ENCODE data around the gene ACOT8. TPM values are rescaled to one million over a fixed set of nuclear protein-coding genes. Genes with fewer than 3 reads are reported as not detected.
"Not testable (repeated sequence)": the region's sequence is repeated elsewhere in the genome, so short reads cannot be mapped to it uniquely, and the experiment has no call there.

The ACOT8 gene
- total and polyA plus RNA-seq, 7 donors: 20.2 to 32.9 (median 29.3) TPM

DNA sequence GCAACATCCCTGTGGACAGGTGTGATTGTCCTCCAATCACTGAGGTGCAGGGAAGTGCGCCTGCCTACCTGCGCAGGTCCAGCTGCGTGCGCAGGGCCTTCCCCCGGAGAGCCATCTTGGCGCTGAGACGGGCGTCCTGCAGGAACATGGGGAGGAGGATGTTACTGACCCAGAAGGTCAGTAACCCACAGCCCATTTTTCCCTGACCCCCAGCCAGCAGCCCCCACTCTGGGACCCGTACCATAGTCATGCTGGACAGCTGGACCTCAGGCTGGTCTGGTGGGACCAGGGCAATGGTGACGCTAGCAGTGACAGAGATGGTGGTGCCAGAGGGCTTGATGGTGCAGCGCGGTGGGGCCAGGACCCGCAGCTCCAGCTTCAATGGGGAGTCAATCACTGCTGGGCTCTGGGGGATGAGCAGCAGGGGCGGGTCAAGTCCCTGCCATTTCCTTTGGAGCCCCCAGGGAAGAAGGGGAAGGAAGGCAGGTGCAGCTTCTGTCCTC is 45.1 kb upstream of the ACOT8 start:
- no peak for TF ChIP-seq CTCF (IDR thresholded peaks at IDR 0.05)
- Histone ChIP-seq H3K4me3 (no peak overlapping the region), H3K36me3 (ENCODE audit: insufficient read depth in 1 of 2, low read depth in 1 of 2) (peaks cover 3 to 45% of the 10 kb centered on the region in 2 donors), H3K9me3 (no peaks in the 10 kb centered on the region), H3K4me1 (no peaks in the 10 kb centered on the region), H3K27ac (no peak overlapping the region), H3K27me3 (ENCODE audit: insufficient read depth in 3 of 3, low read length in 2 of 3) (no peaks in the 10 kb centered on the region)
- DNase-seq (peak in 1 of 2 donors; percentile 36), ATAC-seq (no peak)
- intact Hi-C loops (cut with DNase I): no loop called here
- WGBS, 3 donors: 78 to 84% (median 79%) methylated on average over 14 of the region's 14 CpGs

GRCh38 chr20:45901332-45901731 is 44.1 kb upstream of the ACOT8 start:
- ATAC-seq; intact Hi-C loops (cut with DNase I): not testable (repeated sequence)
- peaks cover 3 to 54% of the 10 kb centered on the region in 2 donors for H3K36me3 ChIP-seq (ENCODE audit: insufficient read depth in 1 of 2, low read depth in 1 of 2)

DNA sequence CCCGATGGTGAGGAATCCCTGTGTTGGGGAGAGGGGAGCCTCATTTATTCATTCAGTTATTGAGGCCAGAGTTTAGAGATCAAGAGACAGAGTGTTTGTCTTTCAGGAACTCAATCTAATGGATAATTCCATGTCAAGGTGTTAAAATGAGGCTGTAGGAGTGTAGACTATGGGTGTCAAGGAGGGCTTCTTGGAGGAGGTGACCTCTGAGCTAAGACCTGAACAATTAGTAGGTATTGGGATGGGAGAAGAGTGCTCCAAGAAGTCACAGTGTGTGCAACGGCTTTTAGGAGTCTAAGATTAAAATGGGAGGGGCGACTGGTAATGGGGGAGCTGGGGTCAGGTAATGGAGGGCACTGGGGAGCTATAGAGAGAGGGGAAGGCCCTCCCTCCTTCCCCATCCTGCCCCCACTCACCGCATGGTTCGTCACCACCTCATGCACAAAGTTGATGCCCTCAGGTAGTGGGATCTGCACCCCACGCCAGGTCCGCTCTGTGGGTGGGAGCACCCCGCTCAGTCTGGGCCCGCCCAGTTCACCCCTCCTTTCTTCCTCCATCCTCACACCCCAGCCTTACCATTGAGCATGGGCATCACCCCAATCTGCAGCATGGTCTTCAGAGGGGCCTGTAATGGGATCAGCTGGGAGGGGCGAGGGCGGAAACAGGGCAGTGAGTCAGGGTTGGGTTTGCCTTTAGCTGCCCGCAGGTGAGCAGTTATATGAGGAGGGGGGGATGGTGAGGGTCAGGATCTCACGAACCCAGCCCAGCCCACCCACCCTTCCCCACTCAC is 42.0 kb upstream of the ACOT8 start:
- Histone ChIP-seq H3K4me1 (no peaks in the 10 kb centered on the region), H3K27ac (no peak overlapping the region), H3K9me3 (no peaks in the 10 kb centered on the region), H3K27me3 (ENCODE audit: insufficient read depth in 3 of 3, low read length in 2 of 3) (no peaks in the 10 kb centered on the region), H3K4me3 (no peak overlapping the region), H3K36me3 (ENCODE audit: insufficient read depth in 1 of 2, low read depth in 1 of 2) (peaks cover 5 to 68% of the 10 kb centered on the region in 2 donors)
- 87 to 91% (median 90%) methylated on average over 12 to 13 of the region's 13 CpGs for WGBS, 3 donors
- intact Hi-C loops (cut with DNase I): no loop called here
- ATAC-seq: no peak
- no peak for TF ChIP-seq CTCF (IDR thresholded peaks at IDR 0.05)
- DNase-seq: no peak

More at GRCh38 chr20:45901332-45901731, 44.1 kb upstream of the ACOT8 start:
- not testable (repeated sequence) for DNase-seq; H3K9me3 ChIP-seq; H3K27ac ChIP-seq; H3K4me1 ChIP-seq; H3K4me3 ChIP-seq; H3K27me3 ChIP-seq (ENCODE audit: insufficient read depth in 3 of 3, low read length in 2 of 3)
- 85 to 97% (median 94%) methylated on average over 6 of the region's 6 CpGs for WGBS, 3 donors

- Histone ChIP-seq H3K27ac (no peak overlapping the region), H3K9me3 (no peaks in the 10 kb centered on the region), H3K4me3 (no peak overlapping the region), H3K36me3 (ENCODE audit: insufficient read depth in 1 of 2, low read depth in 1 of 2) (peaks cover 5 to 77% of the 10 kb centered on the region in 2 donors), H3K27me3 (ENCODE audit: insufficient read depth in 3 of 3, low read length in 2 of 3) (no peaks in the 10 kb centered on the region), H3K4me1 (no peaks in the 10 kb centered on the region)
- TF ChIP-seq CTCF (IDR thresholded peaks at IDR 0.05): no peak
- DNase-seq: peak in 1 of 2 donors; percentile 54
- intact Hi-C loops (cut with DNase I): no loop called here
- WGBS, 3 donors: 81 to 86% (median 83%) methylated on average over 12 of the region's 12 CpGs
- ATAC-seq: no peak
Measured at GRCh38 chr20:45898285-45898684, 41.1 kb upstream of the ACOT8 start.

GRCh38 chr20:45897692-45898091 is 40.5 kb upstream of the ACOT8 start:
- TF ChIP-seq CTCF (IDR thresholded peaks at IDR 0.05): no peak
- Histone ChIP-seq H3K36me3 (ENCODE audit: insufficient read depth in 1 of 2, low read depth in 1 of 2) (peaks cover 5 to 83% of the 10 kb centered on the region in 2 donors), H3K4me3 (no peak overlapping the region), H3K9me3 (no peaks in the 10 kb centered on the region), H3K27ac (no peak overlapping the region), H3K27me3 (ENCODE audit: insufficient read depth in 3 of 3, low read length in 2 of 3) (no peaks in the 10 kb centered on the region), H3K4me1 (no peaks in the 10 kb centered on the region)
- ATAC-seq (no peak), DNase-seq (no peak)
- intact Hi-C loops (cut with DNase I): no loop called here
- WGBS, 3 donors: 89 to 94% (median 94%) methylated on average over 7 of the region's 7 CpGs
